ENCODE data around the gene CACNA2D3. TPM values are rescaled to one million over a fixed set of nuclear protein-coding genes. Genes with fewer than 3 reads are reported as not detected.

CACNA2D3 gene
- total RNA-seq, 1 donor from 2014 or later = 0.70 TPM

DNA sequence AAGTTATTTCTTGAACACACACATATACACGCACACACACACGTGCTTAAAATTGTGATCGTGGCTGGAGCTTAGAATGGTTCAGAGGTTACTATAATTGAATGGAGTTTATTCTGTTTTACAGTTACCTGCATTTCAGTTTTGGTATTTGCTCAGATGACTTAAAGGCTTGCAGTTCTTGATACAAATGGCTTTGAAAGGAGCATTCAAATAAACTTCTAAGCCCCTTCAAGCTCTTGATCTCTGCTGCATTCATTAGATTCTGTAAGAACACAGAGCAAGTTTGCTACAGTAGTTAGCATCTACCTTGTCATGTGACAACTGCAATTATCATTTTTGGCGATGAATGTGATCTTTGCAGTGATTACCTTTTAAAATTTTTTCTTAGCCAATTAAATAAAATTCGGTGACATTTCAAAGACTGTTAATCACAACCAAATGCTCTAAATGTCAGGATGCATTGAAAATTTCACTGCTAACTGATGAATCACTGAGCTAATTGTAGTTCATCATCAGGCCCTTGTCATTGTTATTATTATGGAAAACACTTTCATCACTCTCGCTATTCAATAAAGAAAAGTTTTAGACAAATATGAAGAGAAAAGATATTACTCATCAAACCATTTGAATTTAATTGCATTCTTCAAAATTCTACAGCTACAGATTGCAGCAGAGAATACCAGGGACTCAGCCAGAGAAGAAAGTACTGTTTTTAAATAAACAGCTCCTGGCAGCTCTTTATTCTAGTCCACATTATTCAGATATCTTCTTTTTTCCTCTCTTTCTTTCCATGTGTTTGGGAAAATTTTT lies 509.4 kb downstream of the CACNA2D3 start:
- Mint-ChIP-seq H3K27ac (ENCODE audit: unreplicated experiment) (no peak overlapping the region), H3K27me3 (ENCODE audit: low read depth, unreplicated experiment) (peaks cover 3% of the 10 kb centered on the region), H3K36me3 (ENCODE audit: low read depth, unreplicated experiment) (no peaks in the 10 kb centered on the region), H3K9me3 (ENCODE audit: unreplicated experiment) (no peaks in the 10 kb centered on the region), H3K4me1 (ENCODE audit: low read depth, unreplicated experiment) (peaks cover 1% of the 10 kb centered on the region), H3K4me3 (ENCODE audit: unreplicated experiment) (no peak overlapping the region)
- Histone ChIP-seq H3K4me3 (ENCODE audit: insufficient read depth, low read depth, low read length) (no peak overlapping the region), H3K9me3 (ENCODE audit: insufficient read depth, low read depth, low read length) (no peaks in the 10 kb centered on the region), H3K4me2 (ENCODE audit: low read length) (no peak overlapping the region), H3K36me3 (ENCODE audit: insufficient read depth, low read length) (no peaks in the 10 kb centered on the region), H3K79me2 (ENCODE audit: insufficient read depth, low read length) (no peaks in the 10 kb centered on the region), H3K27ac (ENCODE audit: low read depth, low read length) (no peak overlapping the region), H2AFZ (ENCODE audit: low read depth, low read length) (no peak overlapping the region), H3K9ac (ENCODE audit: low read length) (no peak overlapping the region), H3K4me1 (ENCODE audit: insufficient read depth, low read length) (no peaks in the 10 kb centered on the region), H4K20me1 (ENCODE audit: insufficient read depth, low read length) (no peaks in the 10 kb centered on the region), H3K27me3 (ENCODE audit: insufficient read depth, low read length) (no peaks in the 10 kb centered on the region)
- DNase-seq (ENCODE audit: low read depth) (no peak), FAIRE-seq (no peak)
- TF ChIP-seq, protein P1, sequence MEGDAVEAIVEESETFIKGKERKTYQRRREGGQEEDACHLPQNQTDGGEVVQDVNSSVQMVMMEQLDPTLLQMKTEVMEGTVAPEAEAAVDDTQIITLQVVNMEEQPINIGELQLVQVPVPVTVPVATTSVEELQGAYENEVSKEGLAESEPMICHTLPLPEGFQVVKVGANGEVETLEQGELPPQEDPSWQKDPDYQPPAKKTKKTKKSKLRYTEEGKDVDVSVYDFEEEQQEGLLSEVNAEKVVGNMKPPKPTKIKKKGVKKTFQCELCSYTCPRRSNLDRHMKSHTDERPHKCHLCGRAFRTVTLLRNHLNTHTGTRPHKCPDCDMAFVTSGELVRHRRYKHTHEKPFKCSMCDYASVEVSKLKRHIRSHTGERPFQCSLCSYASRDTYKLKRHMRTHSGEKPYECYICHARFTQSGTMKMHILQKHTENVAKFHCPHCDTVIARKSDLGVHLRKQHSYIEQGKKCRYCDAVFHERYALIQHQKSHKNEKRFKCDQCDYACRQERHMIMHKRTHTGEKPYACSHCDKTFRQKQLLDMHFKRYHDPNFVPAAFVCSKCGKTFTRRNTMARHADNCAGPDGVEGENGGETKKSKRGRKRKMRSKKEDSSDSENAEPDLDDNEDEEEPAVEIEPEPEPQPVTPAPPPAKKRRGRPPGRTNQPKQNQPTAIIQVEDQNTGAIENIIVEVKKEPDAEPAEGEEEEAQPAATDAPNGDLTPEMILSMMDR (IDR thresholded peaks at IDR 0.05; ENCODE audit: insufficient read depth, low read depth, low read length) = no peak
- TF ChIP-seq EZH2 (IDR thresholded peaks at IDR 0.05; ENCODE audit: insufficient read depth, low read length) = no peak

DNA sequence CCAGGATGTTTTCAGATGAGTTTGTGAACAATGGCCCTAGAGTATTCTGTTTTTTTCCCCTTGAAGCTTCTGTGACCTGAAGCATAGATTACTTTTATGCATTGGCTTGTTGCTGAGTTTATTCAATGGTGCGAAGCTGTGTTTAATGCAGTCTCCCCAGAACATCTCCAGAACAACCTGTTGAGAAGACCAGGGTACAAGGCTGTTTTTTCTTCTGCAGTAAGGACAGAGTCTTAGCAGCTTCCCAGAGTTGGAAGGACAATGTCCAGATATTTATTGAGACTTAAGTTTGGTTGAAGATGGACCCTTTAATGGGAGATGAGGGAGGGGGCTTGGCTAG lies 509.9 kb downstream of the CACNA2D3 start:
- no peak for DNase-seq (ENCODE audit: low read depth)
- no peak overlapping the region for H3K4me3 ChIP-seq (ENCODE audit: insufficient read depth, low read depth, low read length)
- Mint-ChIP-seq H3K9me3 (ENCODE audit: unreplicated experiment) (no peaks in the 10 kb centered on the region), H3K36me3 (ENCODE audit: low read depth, unreplicated experiment) (no peaks in the 10 kb centered on the region), H3K27me3 (ENCODE audit: low read depth, unreplicated experiment) (peaks cover 3% of the 10 kb centered on the region), H3K27ac (ENCODE audit: unreplicated experiment) (no peak overlapping the region), H3K4me3 (ENCODE audit: unreplicated experiment) (no peak overlapping the region), H3K4me1 (ENCODE audit: low read depth, unreplicated experiment) (peaks cover 1% of the 10 kb centered on the region)
- no peaks in the 10 kb centered on the region for H3K36me3 ChIP-seq (ENCODE audit: insufficient read depth, low read length)
- no peaks in the 10 kb centered on the region for H3K4me1 ChIP-seq (ENCODE audit: insufficient read depth, low read length)
- H3K27me3 ChIP-seq (ENCODE audit: insufficient read depth, low read length) = no peaks in the 10 kb centered on the region
- FAIRE-seq = no peak
- no peak overlapping the region for H3K27ac ChIP-seq (ENCODE audit: low read depth, low read length)
- H3K9ac ChIP-seq (ENCODE audit: low read length) = no peak overlapping the region
- H3K9me3 ChIP-seq (ENCODE audit: insufficient read depth, low read depth, low read length) = no peaks in the 10 kb centered on the region
- no peaks in the 10 kb centered on the region for H4K20me1 ChIP-seq (ENCODE audit: insufficient read depth, low read length)
- no peak for TF ChIP-seq EZH2 (IDR thresholded peaks at IDR 0.05; ENCODE audit: insufficient read depth, low read length)
- TF ChIP-seq, protein P1 (IDR thresholded peaks at IDR 0.05; ENCODE audit: insufficient read depth, low read depth, low read length) = no peak
- H3K4me2 ChIP-seq (ENCODE audit: low read length) = no peak overlapping the region
- H3K79me2 ChIP-seq (ENCODE audit: insufficient read depth, low read length) = no peaks in the 10 kb centered on the region
- H2AFZ ChIP-seq (ENCODE audit: low read depth, low read length) = no peak overlapping the region

DNA sequence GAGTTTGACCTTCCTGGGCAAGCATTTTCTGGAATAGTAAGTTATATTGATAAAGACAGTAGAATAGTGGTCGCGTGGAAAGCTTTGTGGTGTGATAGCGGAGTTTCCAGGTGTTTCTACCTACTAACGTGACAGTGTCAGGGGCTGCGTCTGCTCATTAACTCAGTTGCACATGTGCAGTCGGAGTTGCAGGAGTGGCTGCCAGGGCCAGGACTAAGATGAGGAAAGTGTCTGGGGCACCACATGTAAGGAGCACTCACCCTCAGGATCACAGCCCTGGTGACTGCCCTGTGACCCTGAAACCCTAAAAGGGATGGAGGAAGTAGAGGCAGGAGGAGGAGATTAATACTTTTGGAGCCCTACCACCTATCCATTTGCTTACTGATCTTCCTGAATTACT lies 510.5 kb downstream of the CACNA2D3 start:
- H3K4me3 ChIP-seq (ENCODE audit: insufficient read depth, low read depth, low read length) = no peak overlapping the region
- no peak overlapping the region for H2AFZ ChIP-seq (ENCODE audit: low read depth, low read length)
- H3K4me1 ChIP-seq (ENCODE audit: insufficient read depth, low read length) = no peaks in the 10 kb centered on the region
- no peak overlapping the region for H3K9ac ChIP-seq (ENCODE audit: low read length)
- H4K20me1 ChIP-seq (ENCODE audit: insufficient read depth, low read length) = no peaks in the 10 kb centered on the region
- FAIRE-seq = no peak
- Mint-ChIP-seq H3K9me3 (ENCODE audit: unreplicated experiment) (no peaks in the 10 kb centered on the region), H3K27me3 (ENCODE audit: low read depth, unreplicated experiment) (peaks cover 3% of the 10 kb centered on the region), H3K4me1 (ENCODE audit: low read depth, unreplicated experiment) (peaks cover 1% of the 10 kb centered on the region), H3K4me3 (ENCODE audit: unreplicated experiment) (no peak overlapping the region), H3K27ac (ENCODE audit: unreplicated experiment) (no peak overlapping the region), H3K36me3 (ENCODE audit: low read depth, unreplicated experiment) (no peaks in the 10 kb centered on the region)
- no peaks in the 10 kb centered on the region for H3K27me3 ChIP-seq (ENCODE audit: insufficient read depth, low read length)
- TF ChIP-seq, protein P1 (IDR thresholded peaks at IDR 0.05; ENCODE audit: insufficient read depth, low read depth, low read length) = no peak
- TF ChIP-seq EZH2 (IDR thresholded peaks at IDR 0.05; ENCODE audit: insufficient read depth, low read length) = no peak
- no peak overlapping the region for H3K27ac ChIP-seq (ENCODE audit: low read depth, low read length)
- no peak for DNase-seq (ENCODE audit: low read depth)
- H3K4me2 ChIP-seq (ENCODE audit: low read length) = no peak overlapping the region
- no peaks in the 10 kb centered on the region for H3K36me3 ChIP-seq (ENCODE audit: insufficient read depth, low read length)
- no peaks in the 10 kb centered on the region for H3K9me3 ChIP-seq (ENCODE audit: insufficient read depth, low read depth, low read length)
- H3K79me2 ChIP-seq (ENCODE audit: insufficient read depth, low read length) = no peaks in the 10 kb centered on the region
